ENCODE measurements around the gene RFNG.

- TF ChIP-seq SUZ12 (IDR thresholded peaks at IDR 0.05; ENCODE audit: extremely low read depth, insufficient read depth, insufficient read length) (no peak), ZNF274 (IDR thresholded peaks at IDR 0.05; ENCODE audit: low read depth, low read length) (no peak)
Observed at GRCh38 chr17:82056729-82057621, 5.4 kb upstream of the RFNG start.
